HG02763 (cell line): ENCODE data around the gene ELOVL1.
"Not testable (repeated sequence)": the region's sequence is repeated elsewhere in the genome, so short reads cannot be mapped to it uniquely, and the experiment has no call there.

Experiments
- ATAC-seq: cut with Tn5 transposase; IDR thresholded peaks from one replicate; pipeline ENCODE4 v1.9.1; 2021; ENCODE audit warnings: mild to moderate bottlenecking, moderate library complexity; ENCODE audit not compliant: unreplicated experiment

ELOVL1 gene

GRCh38 chr1:43367904-43368645 lies at the start of gene ELOVL1:
Gene ELOVL1 (minus strand): TSS chr1:43368011. CDS start chr1:43365609, 2,402 bp downstream.
- peak; percentile 68 for ATAC-seq

DNA sequence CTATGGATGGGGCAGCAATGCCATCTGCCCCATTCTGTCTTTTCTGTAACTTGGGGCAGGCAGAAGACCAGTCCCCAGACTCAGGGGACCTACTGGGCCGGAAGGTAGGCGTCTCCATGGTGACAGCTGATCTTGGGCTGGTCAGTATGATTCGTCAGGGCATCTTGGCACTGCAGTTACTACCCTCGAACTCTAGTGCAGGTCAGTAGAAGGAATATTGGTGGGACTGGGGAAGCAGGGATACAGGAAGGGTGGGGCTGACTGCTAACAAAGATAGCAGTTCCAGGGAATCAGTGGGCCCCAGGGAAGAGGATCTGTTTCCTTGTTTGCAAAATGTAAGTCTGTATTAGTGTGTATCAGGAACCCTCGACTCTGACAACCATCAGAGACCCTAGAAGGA lies 48.1 kb upstream of the ELOVL1 start:
- ATAC-seq, result no peak

GRCh38 chr1:43414634-43415223 lies 46.9 kb upstream of the ELOVL1 start:
- no peak for ATAC-seq

DNA sequence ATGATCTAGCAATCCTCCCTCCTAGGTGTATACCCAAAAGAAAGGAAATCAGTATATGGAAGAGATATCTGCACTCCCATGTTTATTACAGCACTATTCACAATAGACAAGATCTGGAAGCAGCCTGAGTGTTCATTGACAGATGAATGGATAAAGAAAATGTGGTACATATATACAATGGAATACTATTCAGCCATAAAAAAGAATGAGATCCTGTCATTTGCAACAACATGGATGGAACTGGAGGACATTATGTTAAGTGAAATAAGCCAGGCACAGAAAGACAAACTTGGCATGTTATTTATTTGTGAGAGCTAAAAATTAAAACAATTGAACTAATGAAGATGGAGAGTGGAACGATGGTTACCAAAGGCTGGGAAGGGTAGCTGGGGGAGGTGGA lies 45.6 kb upstream of the ELOVL1 start:
- ATAC-seq, result not testable (repeated sequence)

- ATAC-seq, result no peak
Measured at GRCh38 chr1:43410571-43410970, 42.8 kb upstream of the ELOVL1 start.

DNA sequence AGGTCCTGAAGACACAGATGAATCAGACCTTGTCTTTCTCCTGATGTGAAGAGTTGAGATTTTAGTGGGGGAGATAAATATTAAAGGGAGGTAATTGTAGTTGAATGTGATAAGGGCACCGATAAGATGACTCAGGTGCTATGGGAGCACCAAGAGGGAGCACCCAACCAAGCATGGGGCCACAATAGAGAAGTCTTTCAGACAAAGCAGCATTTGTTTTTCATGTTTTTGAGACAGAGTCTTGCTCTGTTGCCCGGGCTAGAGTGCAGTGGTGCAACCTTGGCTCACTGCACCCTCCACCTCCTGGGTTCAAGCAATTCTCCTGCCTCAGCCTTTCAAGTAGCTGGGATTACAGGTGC lies 38.0 kb upstream of the ELOVL1 start:
- ATAC-seq, result no peak

GRCh38 chr1:43405219-43405875 lies 37.5 kb upstream of the ELOVL1 start:
- no peak for ATAC-seq

DNA sequence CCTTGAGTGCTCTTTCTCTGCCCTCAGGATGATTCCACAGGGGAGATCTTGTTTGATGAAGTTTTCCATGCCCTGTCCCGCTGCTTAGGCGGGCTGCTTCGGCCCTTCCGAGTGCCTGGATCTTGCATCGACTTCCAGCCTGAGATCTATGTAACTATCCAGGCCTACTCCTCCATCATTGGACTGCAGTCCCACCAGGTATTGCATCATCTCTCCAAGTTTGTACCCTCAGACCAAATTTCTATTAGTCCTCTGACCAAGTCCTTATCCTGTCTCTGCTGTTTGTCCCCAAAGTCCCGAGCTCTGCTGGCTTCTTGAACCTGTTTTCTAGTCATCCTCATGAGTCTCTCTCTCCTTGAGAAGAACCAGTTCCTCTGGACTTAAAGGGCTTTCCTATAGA lies 36.5 kb upstream of the ELOVL1 start:
- no peak for ATAC-seq

GRCh38 chr1:43402089-43402865 lies 34.5 kb upstream of the ELOVL1 start:
- ATAC-seq, result no peak

GRCh38 chr1:43400441-43400840 lies 32.6 kb upstream of the ELOVL1 start:
- ATAC-seq, result not testable (repeated sequence)

DNA sequence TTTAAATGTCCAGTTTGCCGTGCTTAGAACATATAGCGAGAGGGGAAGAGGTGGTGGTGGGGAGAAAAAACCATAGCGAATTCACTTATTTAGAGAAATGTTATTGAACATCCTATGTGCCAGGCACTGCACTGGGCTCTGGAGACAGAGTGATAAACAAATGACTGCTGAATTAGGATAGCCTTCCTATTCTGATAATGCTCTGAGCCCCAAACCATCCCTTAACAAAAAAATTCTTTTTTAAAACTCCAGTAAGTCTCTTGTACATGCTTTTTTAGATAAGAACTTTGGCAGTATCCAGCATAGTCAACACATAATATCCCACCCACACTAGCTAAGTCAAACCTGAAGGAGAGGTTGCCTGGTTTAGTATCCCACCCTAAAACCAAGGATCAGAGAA lies 30.4 kb upstream of the ELOVL1 start:
- no peak for ATAC-seq

GRCh38 chr1:43396059-43396458 lies 28.2 kb upstream of the ELOVL1 start:
- ATAC-seq, result no peak

DNA sequence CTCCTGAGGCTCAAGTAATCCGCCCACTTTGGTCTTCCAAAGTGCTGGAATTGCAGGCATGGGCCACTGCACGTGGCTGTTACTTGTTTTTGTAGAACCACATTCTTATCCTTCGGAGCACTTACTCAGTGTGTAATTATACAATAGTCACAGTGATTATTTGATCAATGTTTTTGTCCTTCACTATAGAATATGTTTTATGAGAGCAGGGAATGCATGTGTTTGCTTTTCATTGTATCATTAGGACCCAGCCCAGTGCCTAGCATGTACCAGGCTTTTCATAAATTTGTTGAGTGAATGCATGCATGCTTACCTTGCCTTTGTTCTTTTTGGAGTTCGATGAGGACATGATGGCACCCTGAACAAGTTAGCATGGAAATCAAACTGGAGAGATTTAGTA lies 27.7 kb upstream of the ELOVL1 start:
- ATAC-seq, result no peak

DNA sequence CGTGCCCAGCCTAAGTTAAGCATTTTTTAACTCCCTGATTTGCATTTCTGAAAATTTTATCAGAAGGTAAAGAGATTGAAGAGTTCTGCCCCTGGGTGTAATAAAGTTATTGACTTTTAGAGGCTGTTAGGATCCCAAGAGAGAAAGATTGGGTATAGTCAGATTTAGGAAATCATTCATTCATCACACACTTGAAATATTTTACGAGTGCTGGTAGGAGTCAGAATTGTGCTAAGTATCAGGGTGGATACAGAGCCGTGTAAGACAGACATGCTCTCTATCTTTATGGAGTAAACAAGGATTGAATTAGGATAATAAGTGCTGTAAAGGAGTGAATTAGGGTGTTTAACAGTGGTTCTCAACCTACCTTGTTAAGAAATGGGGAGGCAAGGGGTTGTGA lies 24.9 kb upstream of the ELOVL1 start:
- ATAC-seq, result no peak

DNA sequence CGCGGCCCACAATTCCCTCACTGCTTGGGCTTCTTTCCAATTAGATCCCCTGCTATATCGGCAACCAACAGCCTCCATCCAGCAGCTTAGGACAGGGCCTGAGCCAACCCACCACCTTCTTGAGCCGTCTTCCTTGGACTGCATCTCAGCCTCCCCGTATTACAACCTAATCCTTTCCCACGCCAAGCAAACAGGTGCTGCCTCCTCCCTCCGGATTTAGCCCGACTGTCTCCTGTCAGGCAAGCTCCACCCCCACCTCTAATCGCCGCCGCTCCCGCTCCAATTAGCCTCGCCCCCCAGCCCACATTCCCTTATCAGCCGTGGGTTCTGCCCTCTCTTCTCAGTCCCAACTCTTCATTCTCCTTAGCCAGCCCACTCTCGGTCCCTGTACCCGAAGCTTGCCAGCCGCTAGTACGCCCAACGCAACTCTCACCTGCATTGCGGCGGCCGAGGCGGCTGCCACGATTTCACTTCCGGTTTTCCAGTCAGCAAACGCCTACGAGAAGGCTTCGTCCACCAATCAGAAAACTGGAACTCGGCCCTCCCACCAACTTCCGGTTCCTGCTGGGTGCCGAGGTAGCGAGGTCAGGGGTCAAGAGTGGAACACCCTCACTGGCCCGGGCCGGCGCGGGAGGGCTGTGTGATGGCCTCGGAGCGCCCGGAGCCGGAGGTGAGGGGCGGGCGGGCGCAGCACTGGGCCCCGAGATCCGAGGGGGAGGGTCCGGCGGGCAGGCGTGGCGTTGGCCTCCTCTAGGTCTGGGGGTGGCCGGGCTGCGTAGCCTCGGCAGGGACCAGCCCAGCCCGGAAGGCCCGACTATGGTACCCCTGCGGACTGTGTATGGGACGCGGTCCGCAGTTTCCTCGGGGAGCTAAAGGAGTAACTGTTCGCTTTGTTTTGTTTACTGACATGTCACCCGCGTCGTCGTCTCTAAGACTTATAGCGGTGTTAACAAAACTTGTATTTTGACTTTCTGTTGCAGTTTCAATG lies 21.8 kb upstream of the ELOVL1 start, which contains the start of the genes MED8 and SZT2:
MED8 (minus strand) TSS at position 475 of the 988 bp plus-strand sequence; CDS start at position 439, 36 bp downstream.
SZT2 (plus strand) TSS at position 574 of the 988 bp plus-strand sequence; CDS start at position 644, 70 bp downstream.
- peak; percentile 87 for ATAC-seq

DNA sequence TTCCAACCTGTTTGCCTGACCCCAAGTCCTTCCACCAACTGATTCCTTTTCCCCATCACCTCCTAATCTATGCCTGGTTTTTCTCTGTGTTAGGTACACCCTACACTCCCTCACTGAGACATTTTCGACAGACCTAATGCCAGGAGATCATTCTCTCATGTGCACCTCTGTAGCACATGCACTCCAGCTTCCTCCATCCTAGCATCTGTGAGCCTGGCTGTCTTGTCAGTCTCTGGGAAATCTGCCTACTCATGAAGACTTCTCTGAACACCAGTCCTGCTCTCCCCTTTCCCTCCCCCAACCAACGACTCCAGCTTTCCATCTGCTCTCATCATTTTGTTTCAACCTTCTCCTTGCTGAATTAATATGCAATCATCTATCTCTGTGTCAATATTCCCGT lies 20.8 kb upstream of the ELOVL1 start:
- no peak for ATAC-seq

GRCh38 chr1:43387976-43388599 lies 20.3 kb upstream of the ELOVL1 start:
- ATAC-seq, result no peak

GRCh38 chr1:43386676-43387075 lies 18.9 kb upstream of the ELOVL1 start:
- no peak for ATAC-seq

DNA sequence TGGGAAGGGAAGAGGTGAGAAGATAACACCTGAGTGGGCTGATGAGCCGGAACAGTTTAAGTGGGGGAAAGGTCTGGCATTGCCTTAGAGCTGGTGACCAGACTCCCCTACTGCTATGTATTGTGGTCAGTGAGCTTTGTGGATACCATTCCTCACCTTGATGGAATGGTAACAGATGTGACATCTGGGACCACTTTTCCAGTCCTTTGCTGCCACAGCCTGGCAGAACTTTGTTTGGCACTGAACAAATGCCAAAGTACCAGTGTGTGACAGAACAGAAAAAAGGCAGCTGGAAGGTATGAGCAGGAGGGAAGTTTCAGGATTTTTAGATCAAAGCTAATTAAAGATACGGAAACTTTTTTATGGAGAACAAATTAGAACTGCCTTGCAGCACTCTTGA lies 15.6 kb upstream of the ELOVL1 start:
- ATAC-seq, result no peak
